Coronary artery (tissue), 2 donors: ENCODE measurements around the gene KDM4F.

Source experiments
- DNase-seq: peaks from one replicate; pipeline ENCODE4 v3.0.0-alpha.2; 2017; ENCODE audit warnings: low spot score
- H3K27ac ChIP-seq, 2 donors: fragments of 200-600 bp; sonication (generic); one replicate each; pipeline ENCODE4 v1.5.1; 2016 to 2019
- H3K4me3 ChIP-seq: fragments of 200-600 bp; sonication (generic); 2 replicates; pipeline ENCODE4 v1.5.1; 2016; ENCODE audit warnings: mild to moderate bottlenecking, moderate library complexity
- CTCF ChIP-seq: fragments of 200-600 bp; sonication (generic); IDR thresholded peaks from one replicate; pipeline ENCODE4 v1.5.1; 2019; ENCODE audit warnings: antibody characterized with exemption

KDM4F gene

GRCh38 chr11:95065336-95065735 lies 16.1 kb downstream of the KDM4F start:
- Histone ChIP-seq H3K27ac (no peak overlapping the region), H3K4me3 (no peak overlapping the region)
- no peak for TF ChIP-seq CTCF
- DNase-seq: no peak

GRCh38 chr11:95066716-95067038 lies 17.5 kb downstream of the KDM4F start, which contains the start of gene SRSF8:
Gene SRSF8, plus strand, starts transcription at chr11:95066919. Its CDS starts 308 bp downstream, at chr11:95067227.
- no peak for TF ChIP-seq CTCF
- peak within 1 kb of the TSS; percentile 84 for H3K4me3 ChIP-seq
- DNase-seq: no peak

GRCh38 chr11:95067039-95067840 lies 18.0 kb downstream of the KDM4F start:
- DNase-seq: peak; percentile 93
- peak; percentile 24 for TF ChIP-seq CTCF
- peak overlapping the region; percentile 84 for H3K4me3 ChIP-seq
- H3K27ac ChIP-seq: peak overlapping the region; percentile 95 to 99

More at GRCh38 chr11:95066716-95067038, 17.5 kb downstream of the KDM4F start, which contains the start of gene SRSF8:
- peak within 1 kb of the TSS; percentile 95 to 99 for H3K27ac ChIP-seq

GRCh38 chr11:95067841-95068219 lies 18.6 kb downstream of the KDM4F start:
- H3K4me3 ChIP-seq: peak overlapping the region; percentile 84
- H3K27ac ChIP-seq: peak overlapping the region; percentile 95 to 99
- no peak for TF ChIP-seq CTCF
- DNase-seq: no peak

- peak; percentile 89 for DNase-seq
- peak overlapping the region; percentile 95 to 99 for H3K27ac ChIP-seq
- TF ChIP-seq CTCF: no peak
- peak overlapping the region; percentile 84 for H3K4me3 ChIP-seq
Observed at GRCh38 chr11:95068549-95068948, 19.3 kb downstream of the KDM4F start.

- H3K27ac ChIP-seq: no peak overlapping the region
- no peak for DNase-seq
- TF ChIP-seq CTCF: no peak
- H3K4me3 ChIP-seq: no peak overlapping the region
Observed at GRCh38 chr11:95070471-95070870, 21.2 kb downstream of the KDM4F start.

GRCh38 chr11:95072948-95073347 lies 23.7 kb downstream of the KDM4F start:
- no peak for TF ChIP-seq CTCF
- Histone ChIP-seq H3K4me3 (no peak overlapping the region), H3K27ac (no peak overlapping the region)
- no peak for DNase-seq
